ENCODE measurements around the gene USP3. TPM values are rescaled to one million over a fixed set of nuclear protein-coding genes. Genes with fewer than 3 reads are reported as not detected.

The USP3 gene
- total and polyA plus RNA-seq, 2 of the 13 experiments (the other 11 are each of a cell fraction or from before 2014, with no cell fraction given), result 14.3 to 61.2 TPM

DNA sequence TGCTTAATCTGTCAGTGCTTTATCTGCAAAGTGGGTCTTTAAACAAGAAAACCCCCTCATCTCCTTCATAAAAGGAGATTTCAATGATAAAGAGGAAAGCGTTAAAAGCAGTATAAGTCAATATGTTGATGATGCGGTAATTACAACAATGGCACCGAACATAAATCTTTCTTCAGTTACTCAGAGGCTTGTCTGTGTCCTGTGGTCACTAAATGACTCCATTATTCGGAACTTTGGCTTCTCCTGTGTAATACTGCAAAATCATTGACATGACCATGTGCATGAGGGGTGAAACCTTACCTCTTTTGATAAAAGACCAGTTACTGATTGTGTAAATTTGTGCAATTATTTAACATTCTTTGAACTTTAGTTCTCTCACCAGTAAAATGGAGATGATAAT, 4.8 kb upstream of the USP3 start:
- H3K4me1 ChIP-seq (ENCODE audit: insufficient read depth, low read length), result peaks cover 68% of the 10 kb centered on the region
- no peak for TF ChIP-seq NR1H2 (CRISPR knock-in tag; IDR thresholded peaks at IDR 0.05; ENCODE audit: borderline replicate concordance, low read depth)
- FAIRE-seq (no peak), ATAC-seq (no peak), DNase-seq (ENCODE audit: low spot score) (no peak)
- H2AFZ ChIP-seq (ENCODE audit: low read length), result no peak overlapping the region
- ChIA-PET CTCF (ENCODE audit: low intra/inter-chr PET ratio, low total read pairs) (no interaction called here), POLR2A (no interaction called here)
- H3K79me2 ChIP-seq (ENCODE audit: insufficient read depth, low read length), result no peaks in the 10 kb centered on the region
- no peaks in the 10 kb centered on the region for H3K9me3 ChIP-seq (ENCODE audit: low read length)
- no peak overlapping the region for H3K4me2 ChIP-seq (ENCODE audit: low read depth, low read length)
- WGBS (ENCODE audit: low lambda C conversion rate), result 89% methylated on average over 4 of the region's 4 CpGs
- intact Hi-C loops (cut with micrococcal nuclease; ENCODE audit: unreplicated experiment), result no loop called here
- no peak overlapping the region for H3K27ac ChIP-seq (ENCODE audit: extremely low read length, insufficient read depth, low read length)
- H3K27me3 ChIP-seq (ENCODE audit: control insufficient read depth in 1 of 2, insufficient read depth in 2 of 2, low read length in 2 of 2), result peaks cover 0 to 3% of the 10 kb centered on the region in 2 experiments; a peak in 2 of 5 replicates
- H3K36me3 ChIP-seq (replicated peaks in 1 of 2; ENCODE audit: control insufficient read depth in 1 of 2, insufficient read depth in 2 of 2, low read length in 2 of 2), result no peaks in the 10 kb centered on the region
- BruUV-seq (replicated peaks), result no TSS peak
- H3K9ac ChIP-seq (ENCODE audit: insufficient read depth, low read depth, low read length), result no peak overlapping the region
- in situ Hi-C loops (cut with HindIII; ENCODE audit: extremely low pct_ligation_motif_present, low pct_unique_long_range_greater_than_20kb), result loop anchor here (5.0 kb wide), 1 partner anchor 32 kb away; no protein-coding TSS in a partner anchor
- no peak overlapping the region for H3K4me3 ChIP-seq (replicated peaks in 1 of 3; ENCODE audit: insufficient read depth in 1 of 3, low read depth in 2 of 3, low read length in 3 of 3)
- H4K20me1 ChIP-seq (ENCODE audit: insufficient read depth, low read length), result no peaks in the 10 kb centered on the region

DNA sequence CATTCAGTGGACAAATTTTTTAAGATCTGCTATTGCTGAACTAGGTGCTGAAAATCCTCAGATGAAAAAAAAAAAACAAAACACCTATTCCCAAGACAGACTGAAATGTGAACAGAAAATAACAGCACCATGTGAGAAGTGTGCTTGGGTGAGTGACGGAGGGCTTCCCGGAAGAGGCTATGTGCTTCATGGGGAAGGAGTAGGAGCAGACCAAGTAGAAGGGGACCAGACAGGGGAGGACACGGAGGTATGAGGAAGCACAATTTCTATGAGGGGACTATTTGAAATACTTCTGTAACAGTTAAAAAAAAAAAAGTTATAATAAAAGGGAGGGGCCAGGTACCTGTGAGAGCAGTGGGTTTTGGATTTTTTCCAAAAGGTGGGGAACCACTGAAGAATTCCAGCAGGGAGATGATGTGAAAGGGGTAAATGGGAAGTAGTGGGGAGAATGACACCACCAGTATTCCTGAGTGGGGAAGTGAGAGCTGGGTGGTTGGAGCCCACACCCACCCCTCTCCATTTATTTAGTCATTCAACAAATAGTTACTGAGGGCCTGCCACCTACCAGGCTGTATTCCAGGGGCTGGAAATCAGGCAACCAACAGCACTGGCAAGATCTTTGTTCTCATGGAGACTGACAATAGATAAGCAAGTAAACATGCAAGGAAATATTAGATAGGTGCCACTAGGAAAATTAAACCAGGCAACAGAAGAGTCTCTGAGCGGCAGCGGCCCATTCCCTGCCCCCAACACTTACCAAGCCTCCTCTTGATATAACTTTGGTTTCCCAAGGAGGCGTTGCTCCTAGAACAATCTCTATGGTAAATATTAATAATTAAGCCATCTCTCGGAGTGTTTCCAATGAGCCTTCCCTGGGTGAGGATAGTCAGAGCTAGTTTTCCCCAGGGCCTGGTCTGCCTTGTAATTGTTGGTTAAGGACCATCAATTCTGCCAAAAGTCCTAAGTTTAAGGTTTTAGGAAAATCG, 3.8 kb upstream of the USP3 start:
- no peaks in the 10 kb centered on the region for H3K9me3 ChIP-seq (ENCODE audit: low read length)
- H3K9ac ChIP-seq (ENCODE audit: insufficient read depth, low read depth, low read length), result peak overlapping the region; percentile 87
- WGBS (ENCODE audit: low lambda C conversion rate), result 35% methylated on average over 8 of the region's 8 CpGs
- no peaks in the 10 kb centered on the region for H3K36me3 ChIP-seq (replicated peaks in 1 of 2; ENCODE audit: control insufficient read depth in 1 of 2, insufficient read depth in 2 of 2, low read length in 2 of 2)
- intact Hi-C loops (cut with micrococcal nuclease; ENCODE audit: unreplicated experiment) (no loop called here), in situ Hi-C loops (cut with HindIII; ENCODE audit: extremely low pct_ligation_motif_present, low pct_unique_long_range_greater_than_20kb) (loop anchor here (5.0 kb wide), 1 partner anchor 33 kb away; no protein-coding TSS in a partner anchor)
- POLR2A ChIA-PET, result interaction anchor here (1.3 to 8.7 kb wide), 5 partner anchors 13 to 99 kb away, joined by 4 to 82 read pairs (median 15); no protein-coding TSS in a partner anchor
- H3K79me2 ChIP-seq (ENCODE audit: insufficient read depth, low read length), result peaks cover 6% of the 10 kb centered on the region
- H4K20me1 ChIP-seq (ENCODE audit: insufficient read depth, low read length), result no peaks in the 10 kb centered on the region
- H3K27me3 ChIP-seq (ENCODE audit: control insufficient read depth in 1 of 2, insufficient read depth in 2 of 2, low read length in 2 of 2), result peaks cover 0 to 3% of the 10 kb centered on the region in 2 experiments; a peak in 2 of 5 replicates
- DNase-seq (ENCODE audit: low spot score) (no peak), ATAC-seq (no peak), FAIRE-seq (no peak)
- H3K4me2 ChIP-seq (ENCODE audit: low read depth, low read length), result peak overlapping the region; percentile 89
- H2AFZ ChIP-seq (ENCODE audit: low read length), result peak overlapping the region; percentile 90
- CTCF ChIA-PET (ENCODE audit: low intra/inter-chr PET ratio, low total read pairs), result no interaction called here
- H3K27ac ChIP-seq (ENCODE audit: extremely low read length, insufficient read depth, low read length), result peak overlapping the region; percentile 93
- BruUV-seq (replicated peaks), result no TSS peak
- peaks cover 68% of the 10 kb centered on the region for H3K4me1 ChIP-seq (ENCODE audit: insufficient read depth, low read length)
- H3K4me3 ChIP-seq (replicated peaks in 1 of 3; ENCODE audit: insufficient read depth in 1 of 3, low read depth in 2 of 3, low read length in 3 of 3), result peak overlapping the region; percentile 56 to 74 (median 59)
- no peak for TF ChIP-seq MAZ (IDR thresholded peaks at IDR 0.05; ENCODE audit: borderline replicate concordance, low read depth, low read length)
- peak; percentile 51; the same call in 1 of the 2 replicates for TF ChIP-seq MAZ (CRISPR knock-in tag; IDR thresholded peaks at IDR 0.05; ENCODE audit: low read depth)
- 0 out of 2 replicates have a peak, but pooled peaks have one; percentile 34 for TF ChIP-seq ZMYM3 (CRISPR knock-in tag; IDR thresholded peaks at IDR 0.05)
- TF ChIP-seq ZFP62 (CRISPR knock-in tag; IDR thresholded peaks at IDR 0.05), result no peak
- TF ChIP-seq ZNF574 (CRISPR knock-in tag; IDR thresholded peaks at IDR 0.05), result no peak
- TF ChIP-seq KMT2B (CRISPR knock-in tag; IDR thresholded peaks at IDR 0.05), result no peak
- TF ChIP-seq ZNF160 (CRISPR knock-in tag; IDR thresholded peaks at IDR 0.05), result no peak
- TF ChIP-seq POLR2AphosphoS5 (IDR thresholded peaks at IDR 0.05; ENCODE audit: low read depth, low read length), result peak; percentile 13; the same call in 1 of the 2 replicates
- TF ChIP-seq ELF4 (CRISPR knock-in tag; IDR thresholded peaks at IDR 0.05; ENCODE audit: borderline replicate concordance), result no peak
- TF ChIP-seq ZNF670 (CRISPR knock-in tag; IDR thresholded peaks at IDR 0.05; ENCODE audit: borderline replicate concordance), result no peak
- no peak for TF ChIP-seq ZNF329 (CRISPR knock-in tag; IDR thresholded peaks at IDR 0.05; ENCODE audit: low read depth)
- peak; percentile 2 for TF ChIP-seq JARID2 (CRISPR knock-in tag; IDR thresholded peaks at IDR 0.05; ENCODE audit: insufficient replicate concordance)
- no peak for TF ChIP-seq FOXK1 (CRISPR knock-in tag; IDR thresholded peaks at IDR 0.05; ENCODE audit: borderline replicate concordance, low read depth)

Data from HepG2 (cell line).